ENCODE data around the gene MUC3A.

Gene MUC3A

DNA sequence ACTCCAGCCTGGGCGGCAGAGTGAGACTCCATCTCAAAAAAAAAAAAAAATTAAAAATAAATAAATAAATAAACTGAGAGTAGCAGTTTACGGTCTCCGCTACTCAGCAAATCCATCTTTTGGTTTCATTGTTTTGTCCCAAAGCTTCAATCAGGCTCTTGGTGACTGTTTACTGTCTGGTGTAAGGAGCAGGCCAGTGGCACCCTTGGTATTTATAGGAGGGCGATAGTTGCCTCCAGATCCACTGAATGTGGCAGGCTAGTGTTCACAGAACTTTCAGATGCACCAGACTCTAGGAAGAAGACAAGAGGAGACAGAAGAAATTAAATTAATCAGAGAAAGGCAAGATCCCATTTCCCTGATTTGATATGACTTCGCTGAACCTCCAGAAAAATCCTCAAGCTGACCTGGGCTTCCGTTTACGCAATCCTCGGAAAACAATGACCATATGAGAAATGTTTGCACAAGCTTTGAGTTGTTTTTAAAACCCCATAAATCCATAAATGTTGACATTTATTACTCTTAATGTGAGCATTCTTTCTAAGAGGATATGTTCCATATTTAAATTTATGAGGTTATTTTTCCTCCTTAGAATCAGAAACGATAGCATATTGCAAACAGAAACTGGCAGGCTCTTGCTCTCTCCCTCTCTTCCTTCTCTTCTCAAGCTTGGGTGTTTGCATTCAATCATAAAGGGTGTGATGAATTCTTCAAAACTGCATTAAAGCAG, 7.1 kb upstream of the MUC3A start:
- H3K4me3 ChIP-seq (ENCODE audit: low read length), result no peak overlapping the region
- no peak for TF ChIP-seq ZNF274 (IDR thresholded peaks at IDR 0.05; ENCODE audit: low read depth, low read length)

DNA sequence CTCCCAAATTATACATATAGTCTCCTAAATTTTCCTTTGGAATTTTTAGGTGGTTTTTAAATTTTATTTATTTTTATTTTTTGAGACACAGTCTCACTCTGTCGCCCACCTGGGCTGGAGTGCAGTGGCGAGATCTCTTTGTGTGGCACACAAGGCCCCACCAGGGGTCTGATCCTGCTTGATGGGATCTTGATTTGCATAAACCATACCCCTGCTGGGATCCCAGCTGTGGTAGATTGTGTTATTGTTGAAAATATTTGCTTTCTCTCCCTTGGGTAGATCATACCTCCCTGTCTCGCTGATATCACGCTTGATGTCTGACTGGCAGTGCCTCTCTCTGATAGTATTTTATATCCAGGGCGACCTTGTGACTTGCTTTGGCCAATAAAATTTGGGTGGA, 5.6 kb upstream of the MUC3A start:
- TF ChIP-seq ZNF274 (IDR thresholded peaks at IDR 0.05; ENCODE audit: low read depth, low read length), result no peak
- no peak overlapping the region for H3K4me3 ChIP-seq (ENCODE audit: low read length)

GRCh38 chr7:100944138-100944537, 5.2 kb upstream of the MUC3A start:
- no peak for TF ChIP-seq ZNF274 (IDR thresholded peaks at IDR 0.05; ENCODE audit: low read depth, low read length)
- no peak overlapping the region for H3K4me3 ChIP-seq (ENCODE audit: low read length)

DNA sequence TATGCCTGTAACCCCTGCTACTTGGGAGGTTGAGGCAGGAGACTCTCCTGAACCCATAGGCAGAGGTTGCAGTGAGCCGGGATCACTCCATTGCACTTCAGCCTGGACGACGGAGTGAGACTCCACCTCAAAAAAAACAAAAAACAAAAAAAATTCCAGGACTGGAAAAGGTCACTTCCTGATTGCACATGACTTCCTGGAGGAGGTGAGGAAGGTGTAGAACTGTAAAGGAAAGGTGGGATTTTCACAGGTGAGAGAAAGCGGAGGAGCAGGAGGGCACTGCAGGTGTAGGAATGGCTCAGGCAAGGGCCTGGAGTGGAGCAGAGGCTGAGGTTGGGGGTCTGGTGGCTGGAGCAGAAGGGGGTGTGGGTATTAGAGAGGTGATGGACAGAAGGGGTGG, 3.2 kb upstream of the MUC3A start:
- H3K4me3 ChIP-seq (ENCODE audit: low read length), result no peak overlapping the region
- no peak for TF ChIP-seq ZNF274 (IDR thresholded peaks at IDR 0.05; ENCODE audit: low read depth, low read length)

DNA sequence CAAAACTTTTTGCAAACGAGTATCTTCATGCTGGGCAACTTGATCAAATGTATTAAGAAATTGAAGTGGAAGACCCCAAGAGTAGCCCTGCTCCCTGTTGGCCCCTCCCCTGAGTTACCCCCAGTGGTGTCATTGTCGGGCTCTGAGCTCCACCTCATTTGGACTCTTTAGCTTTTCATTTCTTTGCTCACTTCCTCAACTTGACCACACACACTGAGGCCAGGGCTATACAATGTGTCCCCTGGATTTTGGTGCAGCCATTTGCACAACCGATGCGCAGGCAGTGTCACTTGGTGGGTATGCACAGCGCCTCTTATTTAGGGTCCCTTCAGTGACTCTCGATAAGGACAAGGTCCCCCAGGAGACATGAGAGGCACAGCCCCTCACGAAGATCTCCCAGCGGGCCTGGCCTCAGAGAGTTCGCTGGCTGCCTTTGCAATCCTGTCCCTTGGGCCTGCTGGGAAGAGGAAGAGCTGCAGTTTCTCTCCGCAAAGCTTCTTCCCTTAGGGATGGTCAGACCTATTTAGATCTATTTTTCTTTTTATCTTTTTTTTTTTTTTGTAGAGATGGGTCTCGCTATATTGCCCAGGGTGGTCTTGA, 2.5 kb upstream of the MUC3A start:
- TF ChIP-seq ZNF274 (IDR thresholded peaks at IDR 0.05; ENCODE audit: low read depth, low read length), result no peak
- H3K4me3 ChIP-seq (ENCODE audit: low read length), result no peak overlapping the region

- no peak for TF ChIP-seq ZNF274 (IDR thresholded peaks at IDR 0.05; ENCODE audit: low read depth, low read length)
- H3K4me3 ChIP-seq (ENCODE audit: low read length), result no peak overlapping the region
Measured at GRCh38 chr7:100947792-100948191, 1.5 kb upstream of the MUC3A start.

GRCh38 chr7:100949933-100950443, 654 bp downstream of the MUC3A start:
- no peak overlapping the region for H3K4me3 ChIP-seq (ENCODE audit: low read length)

DNA sequence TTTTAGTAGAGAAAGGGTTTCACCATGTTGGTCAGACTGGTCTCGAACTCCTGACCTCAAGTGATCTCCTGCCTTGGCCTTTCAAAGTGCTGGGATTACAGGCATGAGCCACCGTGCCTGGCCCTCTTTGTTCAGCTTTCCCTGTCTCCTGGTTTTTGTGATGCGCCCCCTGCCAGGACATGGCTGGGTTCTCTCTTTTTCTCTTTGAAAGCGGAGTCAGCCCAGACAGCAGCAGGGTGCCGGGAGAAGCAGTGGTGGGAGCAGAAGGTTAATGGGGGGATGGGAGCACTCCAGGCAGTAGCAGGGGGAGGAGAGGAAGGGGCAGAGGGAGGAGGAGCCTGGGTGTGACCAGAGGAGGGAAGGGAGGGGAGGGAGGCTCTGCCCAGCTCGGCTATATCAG, 1.8 kb downstream of the MUC3A start:
- no peak for TF ChIP-seq ZNF274 (IDR thresholded peaks at IDR 0.05; ENCODE audit: low read depth, low read length)
- H3K4me3 ChIP-seq (ENCODE audit: low read length), result no peak overlapping the region

More at GRCh38 chr7:100949933-100950443, 654 bp downstream of the MUC3A start:
- no peak for TF ChIP-seq ZNF274 (IDR thresholded peaks at IDR 0.05; ENCODE audit: low read depth, low read length)

DNA sequence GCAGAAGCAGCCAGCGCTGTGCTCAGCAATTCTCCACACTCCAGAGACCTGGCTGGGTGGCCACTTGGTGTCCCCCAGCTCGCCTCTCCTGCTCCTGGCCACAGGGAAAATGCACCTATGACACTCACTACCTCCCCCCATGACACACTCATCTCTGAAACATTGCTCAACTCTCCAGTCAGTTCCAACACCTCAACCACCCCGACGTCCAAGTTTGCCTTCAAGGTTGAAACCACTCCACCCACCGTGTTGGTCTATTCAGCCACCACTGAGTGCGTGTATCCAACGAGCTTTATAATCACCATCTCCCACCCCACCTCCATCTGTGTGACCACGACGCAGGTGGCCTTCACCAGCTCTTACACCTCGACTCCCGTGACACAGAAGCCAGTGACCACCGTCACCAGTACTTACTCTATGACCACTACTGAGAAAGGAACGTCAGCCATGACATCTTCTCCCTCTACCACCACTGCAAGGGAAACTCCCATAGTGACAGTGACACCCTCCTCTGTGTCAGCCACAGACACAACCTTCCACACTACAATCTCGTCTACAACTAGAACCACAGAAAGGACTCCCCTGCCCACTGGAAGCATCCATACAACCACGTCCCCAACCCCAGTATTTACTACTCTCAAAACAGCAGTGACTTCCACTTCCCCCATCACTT, 2.7 kb downstream of the MUC3A start:
- TF ChIP-seq ZNF274 (IDR thresholded peaks at IDR 0.05; ENCODE audit: low read depth, low read length), result no peak
- no peak overlapping the region for H3K4me3 ChIP-seq (ENCODE audit: low read length)

- H3K4me3 ChIP-seq (ENCODE audit: low read length), result no peak overlapping the region
- no peak for TF ChIP-seq ZNF274 (IDR thresholded peaks at IDR 0.05; ENCODE audit: low read depth, low read length)
Measured at GRCh38 chr7:100952641-100953040, 3.3 kb downstream of the MUC3A start.

- no peak overlapping the region for H3K4me3 ChIP-seq (ENCODE audit: low read length)
- TF ChIP-seq ZNF274 (IDR thresholded peaks at IDR 0.05; ENCODE audit: low read depth, low read length), result no peak
Measured at GRCh38 chr7:100957832-100958421, 8.6 kb downstream of the MUC3A start.

GRCh38 chr7:100959894-100960293, 10.6 kb downstream of the MUC3A start:
- no peak for TF ChIP-seq ZNF274 (IDR thresholded peaks at IDR 0.05; ENCODE audit: low read depth, low read length)
- no peak overlapping the region for H3K4me3 ChIP-seq (ENCODE audit: low read length)

DNA sequence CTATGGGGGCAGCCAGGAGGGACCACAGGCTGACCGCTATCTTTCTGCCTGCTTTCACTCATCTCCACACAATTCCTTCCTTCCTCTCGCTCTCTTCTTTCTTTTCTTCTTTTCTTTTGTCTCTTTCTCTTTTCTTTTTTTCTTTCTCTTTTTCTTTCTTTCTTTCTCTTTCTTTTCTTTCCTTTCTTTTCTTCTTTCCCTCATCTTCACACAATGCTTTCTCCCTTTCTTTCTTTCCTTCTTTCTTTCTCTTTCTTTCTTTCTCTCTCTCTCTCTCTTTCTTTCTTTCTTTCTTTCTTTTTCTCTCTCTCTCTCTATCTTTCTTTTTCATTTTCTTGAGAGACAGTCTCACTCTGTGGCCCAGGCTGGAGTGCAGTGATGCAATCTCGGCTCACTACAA, 13.2 kb downstream of the MUC3A start:
- no peak overlapping the region for H3K4me3 ChIP-seq (ENCODE audit: low read length)
- no peak for TF ChIP-seq ZNF274 (IDR thresholded peaks at IDR 0.05; ENCODE audit: low read depth, low read length)

GRCh38 chr7:100963386-100963785, 14.1 kb downstream of the MUC3A start:
- H3K4me3 ChIP-seq (ENCODE audit: low read length), result no peak overlapping the region
- no peak for TF ChIP-seq ZNF274 (IDR thresholded peaks at IDR 0.05; ENCODE audit: low read depth, low read length)
